KBM-7 (cell line): ENCODE data around the gene RELB.

ENCODE experiments used
- DNase-seq: peaks from one replicate; pipeline ENCODE4 v3.0.0-alpha.2; 2015
- in situ Hi-C: fragments of 300-500 bp; cut with MboI; formaldehyde crosslinking; loops from 2 replicates; pipeline ENCODE4 v1.14.3; 2020; ENCODE audit warnings: low sequenced_read_pairs, low pct_unique_long_range_greater_than_20kb, mixed read lengths

The RELB gene

DNA sequence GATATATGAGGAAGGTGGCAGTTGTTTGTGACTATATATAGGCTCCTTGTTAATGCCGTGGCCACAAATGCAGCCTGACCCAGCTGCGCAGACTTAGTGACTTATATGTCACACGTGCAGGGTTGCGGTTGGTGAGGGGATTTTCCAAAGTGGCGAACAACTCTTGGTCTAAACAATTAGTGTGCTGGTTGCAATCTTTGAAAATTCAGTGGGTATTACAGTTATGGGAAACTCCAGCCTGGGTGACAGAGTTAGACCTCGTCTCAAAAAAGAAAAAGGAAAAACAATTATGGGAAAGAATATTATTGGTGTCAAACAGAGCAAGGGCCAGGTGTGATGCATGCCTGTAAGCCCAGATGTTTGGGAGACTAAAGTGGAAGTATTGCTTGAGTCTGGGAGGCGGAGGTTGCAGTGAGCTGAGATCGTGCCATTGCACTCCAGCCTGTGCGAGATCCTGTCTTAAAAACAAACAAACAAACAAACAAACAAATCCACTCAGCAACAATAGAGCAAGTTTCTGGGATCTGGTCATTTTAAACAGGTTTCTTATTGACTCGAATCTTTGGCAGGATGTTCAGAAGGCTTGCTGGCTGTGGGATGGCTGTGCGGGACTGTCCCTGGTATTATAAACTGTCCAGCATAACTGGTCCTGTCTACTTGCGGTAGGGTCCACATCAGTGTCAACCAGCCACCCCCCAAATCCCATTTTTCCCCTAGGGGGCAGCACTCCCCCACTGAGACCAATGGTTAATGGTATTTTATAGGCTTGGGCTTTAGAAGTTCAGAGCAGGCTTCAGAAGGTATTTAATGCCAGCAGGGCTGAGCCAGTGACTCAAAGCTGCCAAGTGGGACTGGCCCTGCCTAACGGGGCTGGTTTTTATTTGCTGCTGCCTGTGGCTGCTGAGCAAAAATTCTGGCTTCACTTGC, 15.4 kb downstream of the RELB start:
- DNase-seq: peak; percentile 86
- in situ Hi-C loops: no loop called here

DNA sequence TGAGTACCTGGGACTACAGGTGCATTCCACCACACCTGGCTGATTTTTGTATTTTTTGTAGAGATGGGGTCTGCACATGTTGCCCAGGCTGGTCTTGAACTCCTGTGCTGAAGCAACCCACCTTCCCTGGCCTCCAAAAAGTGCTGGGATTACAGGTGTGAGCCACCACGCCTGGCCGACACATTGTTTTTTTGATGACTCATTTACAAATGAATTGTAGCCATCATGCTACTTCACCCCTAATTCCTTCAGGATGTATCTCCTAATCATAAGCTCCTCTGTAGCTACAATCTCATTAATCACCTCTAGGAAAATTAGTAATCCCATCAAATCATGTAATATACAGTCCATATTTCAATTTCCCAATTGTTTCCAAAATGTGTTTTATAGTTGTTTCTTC, 17.9 kb downstream of the RELB start:
- in situ Hi-C loops: no loop called here
- no peak for DNase-seq

DNA sequence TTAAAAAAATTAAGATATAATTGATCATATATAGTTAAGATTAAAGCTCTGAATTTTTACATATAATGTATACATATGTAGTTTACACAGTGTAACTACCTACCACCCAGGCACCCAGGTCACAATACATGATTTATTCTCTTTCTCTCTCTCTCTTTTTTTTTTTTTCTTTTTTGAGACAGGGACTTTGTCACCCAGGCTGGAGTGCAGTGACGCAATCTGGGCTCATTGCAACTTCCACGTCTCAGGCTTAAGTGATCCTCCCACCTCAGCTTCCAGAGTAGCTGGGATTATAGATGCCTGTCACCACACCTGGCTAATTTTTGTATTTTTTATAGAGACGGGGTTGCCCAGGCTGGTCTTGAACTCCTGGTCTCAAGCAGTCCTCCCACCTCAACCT, 18.8 kb downstream of the RELB start:
- in situ Hi-C loops: no loop called here
- no peak for DNase-seq

DNA sequence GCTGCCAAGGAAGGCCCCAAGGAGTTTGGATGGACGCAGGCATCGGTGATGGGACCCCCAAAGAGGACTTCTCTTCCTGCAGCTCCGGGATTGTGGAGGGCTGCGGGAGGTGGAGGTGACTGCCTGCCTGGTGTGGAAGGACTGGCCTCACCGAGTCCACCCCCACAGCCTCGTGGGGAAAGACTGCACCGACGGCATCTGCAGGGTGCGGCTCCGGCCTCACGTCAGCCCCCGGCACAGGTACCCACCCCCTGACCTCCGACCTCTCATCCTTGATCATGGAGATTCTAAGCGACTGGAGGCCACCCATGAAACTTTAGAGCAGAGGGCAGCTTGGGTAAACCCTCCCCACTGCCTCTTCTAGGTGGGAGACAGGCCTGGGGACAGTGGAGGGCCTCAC, 20.7 kb downstream of the RELB start:
- in situ Hi-C loops: no loop called here
- no peak for DNase-seq

- DNase-seq: no peak
- in situ Hi-C loops: no loop called here
Observed at GRCh38 chr19:45023048-45023447, 21.8 kb downstream of the RELB start.

GRCh38 chr19:45025264-45025663, 24.0 kb downstream of the RELB start:
- in situ Hi-C loops: no loop called here
- no peak for DNase-seq

GRCh38 chr19:45027371-45027770, 26.1 kb downstream of the RELB start:
- in situ Hi-C loops: no loop called here
- DNase-seq: no peak

GRCh38 chr19:45030825-45031224, 29.6 kb downstream of the RELB start:
- in situ Hi-C loops: no loop called here
- no peak for DNase-seq

- DNase-seq: no peak
- in situ Hi-C loops: no loop called here
Observed at GRCh38 chr19:45032421-45032820, 31.2 kb downstream of the RELB start.

DNA sequence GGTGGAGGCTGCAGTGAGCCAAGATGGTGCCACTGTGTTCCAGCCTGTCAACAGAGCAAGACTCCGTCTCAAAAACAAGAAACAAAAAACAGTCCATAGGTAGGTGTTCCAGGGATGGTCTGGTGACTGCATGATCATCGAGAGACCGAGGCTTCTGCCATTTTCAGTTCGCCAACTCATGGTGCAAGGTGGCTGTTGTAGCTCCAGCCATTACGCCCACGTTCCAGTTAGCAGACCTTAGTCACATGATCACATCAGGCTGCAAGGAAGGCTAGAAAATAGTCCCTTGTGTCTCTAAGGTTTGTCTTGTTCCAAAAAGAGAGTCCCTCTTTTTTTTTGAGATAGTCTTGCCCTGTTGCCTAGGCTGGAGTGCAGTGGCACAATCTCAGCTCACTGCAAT, 34.5 kb downstream of the RELB start:
- DNase-seq: no peak
- in situ Hi-C loops: no loop called here

DNA sequence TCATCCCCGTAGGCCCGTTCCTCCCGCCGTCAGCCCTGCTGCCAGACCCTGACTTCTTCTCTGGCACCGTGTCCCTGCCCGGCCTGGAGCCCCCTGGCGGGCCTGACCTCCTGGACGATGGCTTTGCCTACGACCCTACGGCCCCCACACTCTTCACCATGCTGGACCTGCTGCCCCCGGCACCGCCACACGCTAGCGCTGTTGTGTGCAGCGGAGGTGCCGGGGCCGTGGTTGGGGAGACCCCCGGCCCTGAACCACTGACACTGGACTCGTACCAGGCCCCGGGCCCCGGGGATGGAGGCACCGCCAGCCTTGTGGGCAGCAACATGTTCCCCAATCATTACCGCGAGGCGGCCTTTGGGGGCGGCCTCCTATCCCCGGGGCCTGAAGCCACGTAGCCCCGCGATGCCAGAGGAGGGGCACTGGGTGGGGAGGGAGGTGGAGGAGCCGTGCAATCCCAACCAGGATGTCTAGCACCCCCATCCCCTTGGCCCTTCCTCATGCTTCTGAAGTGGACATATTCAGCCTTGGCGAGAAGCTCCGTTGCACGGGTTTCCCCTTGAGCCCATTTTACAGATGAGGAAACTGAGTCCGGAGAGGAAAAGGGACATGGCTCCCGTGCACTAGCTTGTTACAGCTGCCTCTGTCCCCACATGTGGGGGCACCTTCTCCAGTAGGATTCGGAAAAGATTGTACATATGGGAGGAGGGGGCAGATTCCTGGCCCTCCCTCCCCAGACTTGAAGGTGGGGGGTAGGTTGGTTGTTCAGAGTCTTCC, 36.3 kb downstream of the RELB start:
- DNase-seq: no peak

GRCh38 chr19:45038931-45039893, 37.9 kb downstream of the RELB start, which contains the start of gene CLASRP:
Gene CLASRP, plus strand, starts transcription at chr19:45039045. Its CDS starts 1,168 bp downstream, at chr19:45040213.
- peak; percentile 88 for DNase-seq
- in situ Hi-C loops: no loop called here

More for the DNA sequence above, 36.3 kb downstream of the RELB start:
- in situ Hi-C loops: no loop called here

DNA sequence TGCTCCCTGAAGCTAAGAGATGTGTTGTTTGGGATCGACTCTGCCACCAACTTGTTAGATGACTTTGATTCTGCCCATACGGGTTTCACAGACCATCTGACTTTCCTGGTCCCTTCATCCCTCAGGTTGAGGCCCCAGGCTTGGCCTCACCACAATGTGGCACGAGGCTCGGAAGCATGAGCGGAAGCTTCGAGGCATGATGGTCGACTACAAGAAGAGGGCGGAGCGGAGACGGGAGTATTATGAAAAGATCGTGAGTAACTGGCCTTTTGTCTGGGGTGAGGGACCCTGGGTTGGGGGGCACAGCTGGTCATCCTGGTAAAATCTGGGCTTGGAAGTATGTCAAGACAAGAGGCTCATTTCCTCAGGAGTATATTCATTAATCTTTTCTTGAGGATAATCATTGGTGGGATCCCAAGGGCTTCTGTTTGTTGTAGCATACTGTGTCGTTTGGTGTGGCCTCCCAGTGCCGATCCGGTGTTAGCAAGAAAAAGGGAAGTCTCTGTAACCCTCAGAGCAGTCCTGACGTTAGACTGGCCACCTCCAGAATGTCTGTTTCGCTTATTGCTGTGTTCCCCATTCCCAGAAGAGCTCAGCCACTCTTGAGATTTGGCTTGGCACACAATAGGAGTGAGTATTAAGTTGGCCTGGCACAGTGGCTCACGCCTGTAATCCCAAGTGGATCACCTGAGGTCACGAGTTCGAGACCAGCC, 39.0 kb downstream of the RELB start:
- DNase-seq: peak; percentile 69
- in situ Hi-C loops: no loop called here

- no peak for DNase-seq
- in situ Hi-C loops: no loop called here
Observed at GRCh38 chr19:45041125-45041524, 39.9 kb downstream of the RELB start.

- no peak for DNase-seq
- in situ Hi-C loops: no loop called here
Observed at GRCh38 chr19:45045671-45046353, 44.5 kb downstream of the RELB start.

GRCh38 chr19:45046355-45046754, 45.1 kb downstream of the RELB start:
- in situ Hi-C loops: no loop called here

GRCh38 chr19:45047188-45047797, 46.0 kb downstream of the RELB start:
- in situ Hi-C loops: no loop called here
- DNase-seq: peak; percentile 77

More at GRCh38 chr19:45046355-45046754, 45.1 kb downstream of the RELB start:
- DNase-seq: no peak
